VCaP (cell line): ENCODE measurements around the gene GTPBP6.

Experiments used
- H3K27ac ChIP-seq: fragments of 450-650 bp; 2 replicates; pipeline ENCODE4 v1.5.1; 2017
- TF ChIP-seq, protein P1 (sequence below): fragments of 450-650 bp; conservative IDR thresholded peaks from 2 replicates; pipeline ENCODE4 v1.5.1; 2017; ENCODE audit warnings: mild to moderate bottlenecking, moderate library complexity

Gene GTPBP6

GRCh38 chrX:350148-350533 lies 31.5 kb upstream of the GTPBP6 start:
- TF ChIP-seq, protein P1, sequence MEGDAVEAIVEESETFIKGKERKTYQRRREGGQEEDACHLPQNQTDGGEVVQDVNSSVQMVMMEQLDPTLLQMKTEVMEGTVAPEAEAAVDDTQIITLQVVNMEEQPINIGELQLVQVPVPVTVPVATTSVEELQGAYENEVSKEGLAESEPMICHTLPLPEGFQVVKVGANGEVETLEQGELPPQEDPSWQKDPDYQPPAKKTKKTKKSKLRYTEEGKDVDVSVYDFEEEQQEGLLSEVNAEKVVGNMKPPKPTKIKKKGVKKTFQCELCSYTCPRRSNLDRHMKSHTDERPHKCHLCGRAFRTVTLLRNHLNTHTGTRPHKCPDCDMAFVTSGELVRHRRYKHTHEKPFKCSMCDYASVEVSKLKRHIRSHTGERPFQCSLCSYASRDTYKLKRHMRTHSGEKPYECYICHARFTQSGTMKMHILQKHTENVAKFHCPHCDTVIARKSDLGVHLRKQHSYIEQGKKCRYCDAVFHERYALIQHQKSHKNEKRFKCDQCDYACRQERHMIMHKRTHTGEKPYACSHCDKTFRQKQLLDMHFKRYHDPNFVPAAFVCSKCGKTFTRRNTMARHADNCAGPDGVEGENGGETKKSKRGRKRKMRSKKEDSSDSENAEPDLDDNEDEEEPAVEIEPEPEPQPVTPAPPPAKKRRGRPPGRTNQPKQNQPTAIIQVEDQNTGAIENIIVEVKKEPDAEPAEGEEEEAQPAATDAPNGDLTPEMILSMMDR = no peak
- no peak overlapping the region for H3K27ac ChIP-seq

GRCh38 chrX:349702-350101 lies 31.1 kb upstream of the GTPBP6 start:
- no peak overlapping the region for H3K27ac ChIP-seq
- TF ChIP-seq, protein P1 = no peak

- TF ChIP-seq, protein P1 = no peak
- no peak overlapping the region for H3K27ac ChIP-seq
Measured at GRCh38 chrX:349196-349595, 30.6 kb upstream of the GTPBP6 start.

DNA sequence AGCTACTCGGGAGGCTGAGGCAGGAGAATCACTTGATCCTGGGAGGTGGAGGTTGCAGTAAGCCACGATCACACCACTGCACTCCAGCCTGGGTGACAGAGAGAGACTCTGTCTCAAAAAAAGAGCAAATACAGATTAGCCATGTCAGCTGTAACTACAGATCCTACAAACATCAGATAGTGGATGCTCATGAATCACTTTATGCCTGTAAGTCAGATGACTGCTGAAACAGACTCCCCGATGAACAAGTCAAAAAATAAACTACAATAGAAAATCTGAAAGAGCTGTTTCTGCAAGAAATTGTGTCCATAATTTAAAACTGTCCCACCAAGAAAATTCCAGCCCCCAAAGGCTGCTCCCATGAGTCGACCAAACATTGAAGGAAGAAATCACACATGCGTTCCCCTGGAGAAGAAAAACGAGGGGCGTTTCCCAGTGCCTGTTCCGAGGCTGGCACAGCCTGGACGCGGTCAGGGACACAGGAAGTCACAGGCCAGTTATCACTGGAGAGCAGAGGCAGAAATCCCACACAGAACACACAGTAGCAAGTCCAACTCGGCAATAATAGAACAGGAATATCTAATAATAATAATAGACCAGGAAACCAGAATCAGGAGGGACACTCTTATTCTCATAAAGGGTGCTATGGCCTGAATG lies 30.0 kb upstream of the GTPBP6 start:
- TF ChIP-seq, protein P1 = no peak
- no peak overlapping the region for H3K27ac ChIP-seq

GRCh38 chrX:347351-348117 lies 28.9 kb upstream of the GTPBP6 start:
- no peak overlapping the region for H3K27ac ChIP-seq
- TF ChIP-seq, protein P1 = no peak

DNA sequence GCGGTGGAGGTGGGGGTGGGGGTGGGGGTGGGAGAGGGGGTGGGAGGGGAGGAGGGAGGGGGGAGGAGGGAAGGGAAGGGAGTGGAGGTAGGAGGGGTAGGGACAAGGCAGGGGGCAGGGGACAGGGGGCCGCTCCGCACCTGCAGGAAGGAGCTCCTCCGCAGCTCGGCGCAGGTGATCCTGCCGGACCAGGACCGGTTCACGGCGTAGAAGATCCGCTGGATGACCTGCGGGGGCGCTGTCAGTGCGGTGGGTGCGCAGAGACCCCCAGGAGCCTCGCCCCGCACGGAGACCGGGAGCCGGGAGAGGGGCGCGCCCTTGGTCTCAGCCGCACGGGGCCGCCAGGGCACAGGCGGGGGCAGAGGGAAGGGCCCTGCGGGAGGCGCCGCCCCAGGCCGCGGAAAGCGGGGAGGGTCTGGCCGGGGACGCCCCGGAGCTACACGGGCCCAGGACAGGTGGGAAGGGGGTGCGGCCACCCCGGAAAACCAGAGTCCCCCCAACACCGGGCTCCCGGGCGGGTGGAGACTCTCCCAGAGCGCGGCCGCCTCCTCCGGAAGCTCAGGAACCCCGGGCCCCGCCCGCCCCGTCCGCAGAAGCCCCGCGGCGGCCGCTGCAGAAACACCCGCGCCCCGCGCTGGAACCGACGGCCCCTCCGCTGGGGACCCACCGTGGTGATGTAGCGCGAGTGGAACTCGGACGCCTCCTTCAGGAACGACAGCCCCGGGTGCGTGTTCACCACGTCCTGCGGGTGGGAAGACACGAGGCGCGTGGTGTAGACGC lies 27.6 kb upstream of the GTPBP6 start:
- TF ChIP-seq, protein P1 = no peak
- no peak overlapping the region for H3K27ac ChIP-seq
